ENCODE data around the gene ANO8.
A peak's percentile ranks its signal among the peaks of the same experiment; 100 is the strongest.
"Not testable (repeated sequence)": the region's sequence is repeated elsewhere in the genome, so short reads cannot be mapped to it uniquely, and the experiment has no call there.

The ANO8 gene

DNA sequence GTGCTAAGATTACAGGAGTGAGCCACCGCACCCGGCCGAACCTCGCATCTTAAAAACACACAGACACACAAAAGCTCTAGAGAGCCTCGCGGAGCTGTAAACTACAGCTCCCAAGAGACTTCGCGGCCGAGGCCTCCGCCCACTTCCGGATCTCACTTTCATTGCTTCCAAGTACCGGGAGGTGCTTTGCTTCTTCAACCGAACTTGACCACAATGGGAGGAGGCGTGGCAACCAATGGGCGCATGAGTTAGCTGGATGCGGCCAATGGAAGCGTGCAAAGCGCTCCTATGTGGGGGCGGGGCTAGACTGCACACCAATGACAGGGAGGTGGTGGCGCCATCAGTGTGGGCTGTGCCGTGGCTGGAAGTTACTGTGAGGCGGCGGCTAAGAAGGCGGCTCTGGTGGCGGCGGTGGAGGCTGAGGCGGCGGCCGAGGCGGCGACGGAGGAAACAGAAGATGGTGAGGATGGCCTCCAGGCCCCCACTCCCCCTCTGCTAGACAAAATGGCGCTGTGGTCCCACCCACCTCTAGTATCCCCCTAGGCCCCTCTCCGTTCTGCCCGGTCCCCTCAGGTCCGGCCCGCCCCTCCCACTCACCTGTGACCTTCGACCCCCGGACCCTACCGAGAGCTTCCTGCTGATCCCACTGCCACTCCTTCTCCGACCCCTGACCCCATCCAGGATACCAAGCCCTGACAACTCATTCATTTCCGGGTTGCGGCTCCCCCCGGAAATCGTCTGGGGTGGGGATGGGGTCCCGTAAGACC, 25.3 kb downstream of the ANO8 start, which contains the start of gene DDA1:
Gene DDA1 (plus strand): TSS at position 366 of the 767 bp plus-strand sequence. CDS start 92 bp downstream, at position 458.
- peak; percentile 99 for DNase-seq

DNA sequence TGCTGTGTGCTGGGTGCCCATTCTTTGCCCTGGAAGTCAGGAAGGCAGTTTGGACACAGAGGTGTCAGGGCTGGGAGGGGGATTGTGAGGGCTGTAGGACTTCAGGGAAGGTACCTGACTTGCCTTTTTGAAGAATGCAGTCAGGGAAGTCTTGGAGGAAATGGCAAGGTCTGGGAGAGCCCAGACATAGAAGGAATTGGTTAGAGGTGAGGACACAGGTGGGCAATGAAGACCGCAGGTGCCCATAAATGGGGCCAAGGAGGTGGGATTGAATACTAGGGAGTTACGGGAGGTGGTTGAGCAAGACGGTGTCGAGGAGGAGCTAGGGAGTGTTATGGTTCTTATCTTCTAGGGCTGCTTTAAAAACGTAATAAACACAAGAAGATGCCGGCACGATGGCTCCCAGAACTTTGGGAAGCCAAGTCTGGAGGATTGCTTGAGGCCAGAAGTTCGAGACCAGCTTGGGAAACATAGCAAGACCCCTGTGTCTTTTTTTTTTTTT, 26.7 kb downstream of the ANO8 start:
- no peak for DNase-seq

- no peak for DNase-seq
These were observed 28.4 kb downstream of the ANO8 start for GRCh38 chr19:17306285-17306714.

DNA sequence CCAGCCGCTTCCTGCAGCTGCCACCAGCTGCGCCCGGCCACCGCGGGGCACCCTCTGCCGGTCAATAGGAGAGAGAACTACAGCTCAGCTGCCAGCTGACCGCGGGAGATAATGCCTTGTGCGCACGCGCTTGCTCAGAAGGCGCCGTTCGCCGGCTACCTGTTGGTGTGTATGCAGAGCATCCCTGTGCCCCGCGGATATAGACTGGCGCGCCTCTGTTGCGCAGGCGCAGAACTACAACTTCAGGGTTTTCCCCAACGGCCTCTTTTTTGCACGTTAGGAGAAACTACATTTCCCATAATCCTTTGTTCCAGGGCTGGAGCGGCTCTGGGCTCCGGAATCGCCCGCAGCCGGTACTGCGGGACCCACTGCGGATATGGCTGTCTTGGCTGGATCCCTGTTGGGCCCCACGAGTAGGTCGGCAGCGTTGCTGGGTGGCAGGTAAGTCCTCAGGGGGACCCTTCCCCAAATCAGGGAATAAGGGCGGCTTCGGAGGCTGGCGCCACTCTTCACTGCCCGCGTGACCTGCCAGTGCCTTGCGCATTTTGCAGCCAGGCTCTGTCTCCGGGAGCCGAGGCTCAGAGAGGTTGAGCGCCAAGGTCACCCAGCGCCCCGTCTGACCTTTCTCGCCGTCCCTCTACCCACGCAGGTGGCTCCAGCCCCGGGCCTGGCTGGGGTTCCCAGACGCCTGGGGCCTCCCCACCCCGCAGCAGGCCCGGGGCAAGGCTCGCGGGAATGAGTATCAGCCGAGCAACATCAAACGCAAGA, 29.0 kb downstream of the ANO8 start, which contains the start of gene MRPL34:
Gene MRPL34 (plus strand): TSS at position 356 of the 768 bp plus-strand sequence. CDS start 21 bp downstream, at position 377.
- peak; percentile 98 to 99 for DNase-seq

- DNase-seq, result no peak
These were observed 29.5 kb downstream of the ANO8 start for GRCh38 chr19:17305216-17305516.

- DNase-seq, result no peak
These were observed 30.1 kb downstream of the ANO8 start for GRCh38 chr19:17304386-17305215.

DNA sequence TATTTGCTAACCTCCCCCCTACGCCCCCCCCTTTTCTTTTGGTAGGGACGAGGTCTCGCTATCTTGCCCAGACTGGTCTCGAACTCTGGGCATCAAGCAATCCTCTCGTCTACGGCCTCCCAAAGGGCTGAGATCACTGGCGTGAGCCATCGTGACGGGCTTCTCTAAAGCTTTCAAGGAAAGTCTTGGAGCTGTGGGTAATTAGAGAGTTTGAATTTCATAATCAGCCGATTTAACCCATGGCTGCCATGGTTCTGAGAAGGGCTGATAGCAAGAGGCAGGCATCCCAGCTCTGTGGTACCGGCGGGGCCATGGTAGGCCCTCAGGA, 30.8 kb downstream of the ANO8 start:
- no peak for DNase-seq

- DNase-seq, result peak; percentile 89 to 95
These were observed 31.3 kb downstream of the ANO8 start, which contains the start of gene ABHD8 for GRCh38 chr19:17303167-17303939. TSS of gene ABHD8 (minus strand) at chr19:17303425. CDS start at chr19:17301616, 1,809 bp downstream.

DNA sequence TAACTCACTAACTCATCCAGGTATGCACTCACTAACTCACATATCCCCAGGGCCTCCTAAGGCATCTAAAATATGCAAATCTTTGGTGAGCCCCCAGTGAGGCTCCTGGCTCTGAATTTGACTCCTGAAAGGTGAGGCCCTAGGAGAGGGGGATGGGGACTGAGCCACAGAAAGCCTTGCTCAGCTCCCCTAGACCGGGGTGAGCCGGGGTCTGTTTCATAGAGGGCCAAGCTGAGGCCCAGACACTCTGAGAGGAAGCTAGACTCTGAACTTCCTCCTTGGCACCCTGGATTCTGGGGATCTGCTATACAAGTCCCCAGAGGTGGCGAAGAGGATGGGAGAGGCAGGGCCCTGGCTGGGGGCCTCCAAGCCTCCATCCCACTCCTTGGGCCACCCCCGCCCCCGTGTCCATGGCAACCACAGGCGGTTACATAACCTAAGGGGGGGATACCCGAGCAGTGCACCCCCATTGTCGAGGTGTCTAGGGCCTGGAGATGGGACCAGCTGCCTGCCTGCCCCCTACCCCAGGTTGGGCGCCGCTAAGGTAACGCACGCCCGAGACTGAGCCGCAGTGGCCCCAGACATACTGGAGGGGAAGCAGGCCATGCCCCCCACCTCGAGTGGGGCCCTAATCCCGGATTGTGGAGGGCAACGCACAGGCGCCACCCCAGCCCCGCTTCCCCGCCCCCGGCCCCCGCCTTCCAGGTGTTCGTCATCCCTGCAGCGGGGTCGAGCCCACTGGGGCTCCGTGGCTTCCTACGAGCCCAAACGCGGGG, 32.1 kb downstream of the ANO8 start:
- no peak for DNase-seq

GRCh38 chr19:17300992-17301619, 33.5 kb downstream of the ANO8 start:
- DNase-seq, result no peak

DNA sequence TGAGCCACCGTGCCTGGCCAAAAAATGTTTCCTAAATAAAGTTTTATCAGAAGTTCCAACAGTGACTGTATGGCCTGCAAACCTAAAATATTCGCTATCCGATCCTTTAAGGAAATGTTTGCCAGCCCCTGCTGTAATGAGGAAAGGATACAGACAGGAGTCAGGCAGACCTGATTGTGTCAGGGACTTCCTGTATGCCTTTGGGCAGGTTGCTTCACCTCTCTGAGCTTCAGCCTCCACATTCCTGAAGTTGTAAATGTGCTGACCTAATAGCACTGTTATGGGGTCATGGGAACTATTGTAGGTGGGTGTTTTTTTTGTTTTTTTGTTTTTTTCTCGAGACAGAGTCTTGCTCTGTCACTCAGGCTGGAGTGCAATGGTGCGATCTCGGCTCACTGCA, 37.7 kb downstream of the ANO8 start:
- no peak for DNase-seq

DNA sequence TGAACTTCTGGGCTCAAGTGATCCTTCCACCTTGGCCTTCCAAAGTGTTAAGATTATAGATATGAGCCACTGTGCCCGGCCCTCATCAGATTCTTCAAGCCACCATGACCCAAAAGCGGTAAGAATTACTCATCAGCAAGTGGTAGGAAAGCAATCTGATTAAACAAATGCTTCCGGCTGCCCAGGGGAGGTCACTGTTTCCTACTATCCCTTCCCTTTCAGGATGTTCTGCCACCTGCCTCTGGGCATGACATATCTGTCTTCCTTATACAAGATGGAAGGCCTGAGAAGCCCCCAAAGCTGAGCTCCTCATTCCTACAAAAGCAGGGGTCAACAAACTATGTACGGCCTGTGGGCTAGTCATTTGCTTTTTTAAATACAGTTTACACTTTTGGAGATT, 38.4 kb downstream of the ANO8 start:
- DNase-seq, result peak; percentile 53 to 61

DNA sequence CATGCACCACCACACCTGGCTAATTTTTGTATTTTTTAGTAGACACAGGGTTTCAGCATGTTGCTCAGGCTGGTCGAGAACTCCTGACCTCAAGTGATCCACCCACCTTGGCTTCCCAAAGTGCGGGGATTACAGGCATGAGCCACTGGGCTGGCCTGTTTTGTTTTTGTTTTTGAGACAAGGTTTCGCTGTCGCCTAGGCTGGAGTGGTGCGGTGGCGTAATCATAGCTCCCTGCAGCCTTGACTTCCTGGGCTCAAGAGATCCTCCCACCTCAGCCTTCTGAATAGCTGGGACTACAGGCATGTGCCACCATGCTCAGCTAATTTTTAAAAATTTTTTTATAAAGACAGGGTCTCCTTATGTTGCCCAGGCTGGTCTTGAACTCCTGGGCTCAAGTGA, 39.1 kb downstream of the ANO8 start:
- not testable (repeated sequence) for DNase-seq

GRCh38 chr19:17294051-17294891, 40.4 kb downstream of the ANO8 start:
- DNase-seq, result no peak

DNA sequence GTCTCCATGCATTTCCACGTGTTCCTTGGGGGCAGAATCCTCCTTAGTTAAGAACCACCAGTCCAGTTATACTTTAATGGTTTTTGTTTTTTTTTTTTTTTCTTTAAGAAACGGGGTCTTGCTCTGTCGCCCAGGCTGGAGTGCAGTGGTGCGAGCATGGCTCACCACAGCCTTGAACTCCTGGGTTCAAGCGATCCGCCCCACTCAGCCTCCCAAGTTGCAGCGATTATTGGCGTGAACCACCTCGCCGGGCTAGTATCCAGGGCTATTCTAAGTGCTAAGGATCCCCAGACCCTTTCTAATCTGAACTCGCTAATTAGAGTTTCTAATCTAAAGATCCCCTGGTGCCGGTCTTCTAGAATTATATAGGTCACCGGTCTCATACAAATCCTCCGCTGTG, 41.0 kb downstream of the ANO8 start:
- no peak for DNase-seq

- DNase-seq, result peak in 1 of 2 experiments; percentile 27
These were observed 42.2 kb downstream of the ANO8 start for GRCh38 chr19:17292301-17293074.

DNA sequence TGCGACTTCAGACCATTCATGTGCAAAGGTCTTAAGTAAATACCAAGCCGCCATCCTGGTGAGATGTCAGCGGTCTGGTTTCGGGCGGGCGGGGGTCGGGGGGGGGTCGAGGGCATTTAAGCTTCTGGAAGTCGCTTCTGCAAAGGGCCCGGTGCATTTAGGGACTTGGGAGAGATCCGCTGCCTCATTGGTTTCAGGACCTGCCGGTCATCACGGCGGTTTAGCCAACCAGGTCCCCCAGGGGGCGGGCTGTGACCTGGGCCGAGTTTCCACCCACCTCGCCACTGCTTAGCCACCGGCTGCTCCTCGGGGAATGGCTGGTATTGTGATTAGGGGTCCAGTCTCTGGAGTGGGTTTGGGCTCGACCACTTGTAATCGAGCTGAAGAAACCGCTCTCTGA, 45.2 kb downstream of the ANO8 start:
- DNase-seq, result no peak

- no peak for DNase-seq
These were observed 47.9 kb downstream of the ANO8 start for GRCh38 chr19:17286752-17287151.

GRCh38 chr19:17286263-17286662, 48.4 kb downstream of the ANO8 start:
- no peak for DNase-seq
